Skeletal muscle satellite cell (primary cell): ENCODE results near the gene VDR.

ENCODE experiments used
- H3K27me3 ChIP-seq: 2 replicates; pipeline ENCODE4 v1.7.0; 2013; ENCODE audit warnings: low read length; ENCODE audit not compliant: control insufficient read depth, insufficient read depth
- H3K36me3 ChIP-seq: 2 replicates; pipeline ENCODE4 v1.7.0; 2013; ENCODE audit warnings: mild to moderate bottlenecking, control low read depth, low read length; ENCODE audit not compliant: insufficient read depth
- H3K4me1 ChIP-seq: 2 replicates; pipeline ENCODE4 v1.7.0; 2013; ENCODE audit warnings: low read length; ENCODE audit not compliant: control insufficient read depth, insufficient read depth
- H3K4me2 ChIP-seq: 2 replicates; pipeline ENCODE4 v1.7.0; 2013; ENCODE audit warnings: mild to moderate bottlenecking, low read length
- H3K4me3 ChIP-seq: 2 replicates; pipeline ENCODE4 v1.7.0; 2013; ENCODE audit warnings: low read length
- H3K9ac ChIP-seq: 2 replicates; pipeline ENCODE4 v1.7.0; 2013; ENCODE audit warnings: mild to moderate bottlenecking, low read depth, low read length, moderate library complexity
- H3K9me3 ChIP-seq: replicated peaks from 2 replicates; pipeline ENCODE4 v1.7.0; 2013; ENCODE audit warnings: mild to moderate bottlenecking, control low read depth, low read length

VDR gene

GRCh38 chr12:47803191-47803875 lies 101.5 kb downstream of the VDR start:
- H3K9ac ChIP-seq = no peak overlapping the region
- H3K9me3 ChIP-seq = no peaks in the 10 kb centered on the region
- no peak overlapping the region for H3K4me2 ChIP-seq
- H3K36me3 ChIP-seq = peaks cover 47% of the 10 kb centered on the region
- H3K4me3 ChIP-seq = no peak overlapping the region
- peaks cover 45% of the 10 kb centered on the region for H3K4me1 ChIP-seq
- no peaks in the 10 kb centered on the region for H3K27me3 ChIP-seq

GRCh38 chr12:47802312-47802711 lies 102.5 kb downstream of the VDR start:
- no peak overlapping the region for H3K9ac ChIP-seq

GRCh38 chr12:47801904-47802246 lies 102.9 kb downstream of the VDR start:
- H3K27me3 ChIP-seq = no peaks in the 10 kb centered on the region
- H3K36me3 ChIP-seq = peaks cover 52% of the 10 kb centered on the region
- H3K9me3 ChIP-seq = no peaks in the 10 kb centered on the region
- no peak overlapping the region for H3K4me2 ChIP-seq
- H3K9ac ChIP-seq = no peak overlapping the region
- peaks cover 31% of the 10 kb centered on the region for H3K4me1 ChIP-seq
- H3K4me3 ChIP-seq = no peak overlapping the region

More at GRCh38 chr12:47802312-47802711, 102.5 kb downstream of the VDR start:
- Histone ChIP-seq H3K4me1 (peaks cover 35% of the 10 kb centered on the region), H3K27me3 (no peaks in the 10 kb centered on the region), H3K4me2 (no peak overlapping the region), H3K36me3 (peaks cover 49% of the 10 kb centered on the region), H3K4me3 (no peak overlapping the region), H3K9me3 (no peaks in the 10 kb centered on the region)

GRCh38 chr12:47801170-47801903 lies 103.5 kb downstream of the VDR start:
- Histone ChIP-seq H3K9ac (no peak overlapping the region), H3K4me2 (no peak overlapping the region), H3K9me3 (no peaks in the 10 kb centered on the region), H3K36me3 (peaks cover 57% of the 10 kb centered on the region), H3K4me1 (peaks cover 31% of the 10 kb centered on the region), H3K4me3 (no peak overlapping the region), H3K27me3 (no peaks in the 10 kb centered on the region)

- H3K9ac ChIP-seq = no peak overlapping the region
- no peaks in the 10 kb centered on the region for H3K27me3 ChIP-seq
- peaks cover 24% of the 10 kb centered on the region for H3K4me1 ChIP-seq
- H3K36me3 ChIP-seq = peaks cover 57% of the 10 kb centered on the region
- no peaks in the 10 kb centered on the region for H3K9me3 ChIP-seq
- no peak overlapping the region for H3K4me3 ChIP-seq
- no peak overlapping the region for H3K4me2 ChIP-seq
Measured at GRCh38 chr12:47800582-47800981, 104.2 kb downstream of the VDR start.

- Histone ChIP-seq H3K36me3 (peaks cover 57% of the 10 kb centered on the region), H3K4me2 (peak overlapping the region; percentile 14), H3K9ac (peak overlapping the region; percentile 13), H3K9me3 (no peaks in the 10 kb centered on the region), H3K4me3 (no peak overlapping the region), H3K4me1 (peaks cover 17% of the 10 kb centered on the region), H3K27me3 (no peaks in the 10 kb centered on the region)
Measured at GRCh38 chr12:47799357-47799955, 105.3 kb downstream of the VDR start.

GRCh38 chr12:47798382-47798948 lies 106.3 kb downstream of the VDR start:
- Histone ChIP-seq H3K4me3 (no peak overlapping the region), H3K9me3 (no peaks in the 10 kb centered on the region), H3K27me3 (no peaks in the 10 kb centered on the region), H3K4me1 (peaks cover 17% of the 10 kb centered on the region), H3K36me3 (peaks cover 57% of the 10 kb centered on the region), H3K4me2 (no peak overlapping the region), H3K9ac (no peak overlapping the region)

- no peaks in the 10 kb centered on the region for H3K27me3 ChIP-seq
- no peak overlapping the region for H3K4me3 ChIP-seq
- peaks cover 17% of the 10 kb centered on the region for H3K4me1 ChIP-seq
- H3K9me3 ChIP-seq = no peaks in the 10 kb centered on the region
- no peak overlapping the region for H3K9ac ChIP-seq
- no peak overlapping the region for H3K4me2 ChIP-seq
- peaks cover 57% of the 10 kb centered on the region for H3K36me3 ChIP-seq
Measured at GRCh38 chr12:47797441-47797840, 107.4 kb downstream of the VDR start.

GRCh38 chr12:47795814-47796411 lies 108.9 kb downstream of the VDR start:
- H3K4me1 ChIP-seq = peaks cover 10% of the 10 kb centered on the region
- no peaks in the 10 kb centered on the region for H3K9me3 ChIP-seq
- H3K4me2 ChIP-seq = no peak overlapping the region
- no peak overlapping the region for H3K9ac ChIP-seq
- no peaks in the 10 kb centered on the region for H3K27me3 ChIP-seq
- H3K4me3 ChIP-seq = no peak overlapping the region
- H3K36me3 ChIP-seq = peaks cover 67% of the 10 kb centered on the region

GRCh38 chr12:47795121-47795813 lies 109.5 kb downstream of the VDR start:
- no peak overlapping the region for H3K9ac ChIP-seq
- peaks cover 73% of the 10 kb centered on the region for H3K36me3 ChIP-seq
- H3K4me1 ChIP-seq = peaks cover 9% of the 10 kb centered on the region
- H3K9me3 ChIP-seq = no peaks in the 10 kb centered on the region
- no peak overlapping the region for H3K4me2 ChIP-seq
- H3K4me3 ChIP-seq = no peak overlapping the region
- H3K27me3 ChIP-seq = no peaks in the 10 kb centered on the region

GRCh38 chr12:47794679-47795078 lies 110.1 kb downstream of the VDR start:
- Histone ChIP-seq H3K4me3 (no peak overlapping the region), H3K9ac (no peak overlapping the region), H3K4me2 (no peak overlapping the region), H3K27me3 (no peaks in the 10 kb centered on the region), H3K9me3 (no peaks in the 10 kb centered on the region), H3K4me1 (peaks cover 3% of the 10 kb centered on the region), H3K36me3 (peaks cover 78% of the 10 kb centered on the region)
